ENCODE measurements around the gene B3GNT4. TPM values are rescaled to one million over a fixed set of nuclear protein-coding genes. Genes with fewer than 3 reads are reported as not detected.

The B3GNT4 gene
- total and polyA plus RNA-seq, 2 of the 8 experiments (the other 6 are each of a cell fraction or from before 2014, with no cell fraction given): 1.1 to 1.4 TPM

- no peak overlapping the region for H2AFZ ChIP-seq (ENCODE audit: low read length)
- DNase-seq (ENCODE audit: low read depth in 1 of 2, low spot score in 2 of 2) (no peak), FAIRE-seq (no peak)
- no peaks in the 10 kb centered on the region for H3K23me2 ChIP-seq (ENCODE audit: low read depth, low read length)
- CTCF ChIA-PET (ENCODE audit: partially characterized antibody): interaction anchor here (0.7 to 2.6 kb wide), 8 partner anchors 13 to 104 kb away, joined by 3 to 16 read pairs (median 5); no protein-coding TSS in a partner anchor
- POLR2A ChIA-PET (ENCODE audit: partially characterized antibody): interaction anchor here (1.3 kb wide), 1 partner anchor 11 kb away, joined by 4 read pairs; no protein-coding TSS in a partner anchor
- no peak overlapping the region for H2AK5ac ChIP-seq (ENCODE audit: low read depth, low read length)
- no peaks in the 10 kb centered on the region for H4K20me1 ChIP-seq (replicated peaks in 1 of 2; ENCODE audit: control insufficient read depth in 1 of 2, insufficient read depth in 2 of 2, low read length in 2 of 2)
- no peak overlapping the region for H3K14ac ChIP-seq (ENCODE audit: insufficient read length)
- no peak overlapping the region for H3K56ac ChIP-seq (replicated peaks; ENCODE audit: insufficient read length, low read depth, low read length)
- H2BK5ac ChIP-seq (ENCODE audit: low read depth, low read length): no peak overlapping the region
- H4K8ac ChIP-seq (ENCODE audit: extremely low read depth, insufficient read depth, low read length): no peak overlapping the region
- H3K23ac ChIP-seq (ENCODE audit: insufficient read length): no peak overlapping the region
- H3K36me3 ChIP-seq (ENCODE audit: control insufficient read depth in 2 of 4, insufficient read depth in 4 of 4, low read length in 3 of 4): no peaks in the 10 kb centered on the region
- no peak overlapping the region for H2BK12ac ChIP-seq (ENCODE audit: low read depth, low read length)
- H3K9ac ChIP-seq (replicated peaks in 1 of 4; ENCODE audit: extremely low read depth in 1 of 4, low read depth in 3 of 4, low read length in 3 of 4): no peak overlapping the region
- no peaks in the 10 kb centered on the region for H3K27me3 ChIP-seq (replicated peaks in 1 of 4; ENCODE audit: control insufficient read depth in 3 of 4, extremely low read depth in 1 of 4, insufficient read depth in 3 of 4, low read length in 3 of 4)
- H3K4me3 ChIP-seq (ENCODE audit: extremely low read depth in 1 of 4, insufficient read depth in 2 of 4, low read depth in 3 of 4, low read length in 4 of 4): no peak overlapping the region
- no peak overlapping the region for H3K27ac ChIP-seq (ENCODE audit: low read depth, low read length)
- no peaks in the 10 kb centered on the region for H3K9me3 ChIP-seq (ENCODE audit: insufficient read depth in 2 of 2, low read depth in 1 of 2, low read length in 1 of 2)
- no peaks in the 10 kb centered on the region for H3K79me2 ChIP-seq (ENCODE audit: control insufficient read depth in 1 of 2, insufficient read depth in 2 of 2, low read length in 2 of 2)
- no peak overlapping the region for H3K4ac ChIP-seq (replicated peaks; ENCODE audit: insufficient read length, low read depth, low read length)
- no peaks in the 10 kb centered on the region for H3K4me1 ChIP-seq (replicated peaks in 1 of 4; ENCODE audit: control insufficient read depth in 3 of 4, insufficient read depth in 4 of 4, low read length in 3 of 4)
- no peak overlapping the region for H3K18ac ChIP-seq (ENCODE audit: extremely low read depth, low read length)
- H4K5ac ChIP-seq (ENCODE audit: insufficient read length, low read depth, low read length): no peak overlapping the region
- H2BK120ac ChIP-seq (replicated peaks; ENCODE audit: low read depth, low read length): no peak overlapping the region
- no peak overlapping the region for H2BK20ac ChIP-seq (ENCODE audit: low read length)
- H2BK15ac ChIP-seq (ENCODE audit: low read length): no peak overlapping the region
- H3K79me1 ChIP-seq (ENCODE audit: low read depth, low read length): no peaks in the 10 kb centered on the region
- 93% methylated on average over 7 of the region's 7 CpGs; no CpG with 5 or more reads in 1 of the 2 experiments for WGBS, 2 experiments (ENCODE audit: extremely low coverage in 1 of 2, insufficient coverage in 1 of 2, insufficient read length in 1 of 2, insufficient replicate concordance in 2 of 2, low coverage in 1 of 2, low lambda C conversion rate in 2 of 2, missing lambda C conversion rate in 1 of 2)
- H3K4me2 ChIP-seq (ENCODE audit: insufficient read depth in 1 of 2, low read depth in 2 of 2, low read length in 2 of 2): no peak overlapping the region
- H4K91ac ChIP-seq (replicated peaks; ENCODE audit: insufficient read length, low read length): no peak overlapping the region
Observed at GRCh38 chr12:122158700-122159285, 44.7 kb upstream of the B3GNT4 start.

Measured in H1 (cell line).